ENCODE data around the gene AVEN. TPM values are rescaled to one million over a fixed set of nuclear protein-coding genes. Genes with fewer than 3 reads are reported as not detected.
A peak's percentile ranks its signal among the peaks of the same experiment; 100 is the strongest.

AVEN gene
- total and polyA plus RNA-seq, 2 experiments from 2014 or later, result 18.2 to 27.0 TPM

- H3K4me1 ChIP-seq (ENCODE audit: insufficient read depth), result no peaks in the 10 kb centered on the region
- no peak for DNase-seq
- peaks cover 5% of the 10 kb centered on the region; the same call in 1 of the 2 replicates for H4K20me1 ChIP-seq (ENCODE audit: insufficient read depth)
- no peaks in the 10 kb centered on the region for H3K27me3 ChIP-seq (replicated peaks; ENCODE audit: insufficient read depth)
- in situ Hi-C loops (cut with MboI), result loop anchor here (25.0 kb wide), 2 partner anchors 194 to 719 kb away; no protein-coding TSS in a partner anchor
- no peaks in the 10 kb centered on the region for H3K9me3 ChIP-seq (ENCODE audit: low read depth)
- H3K79me2 ChIP-seq (ENCODE audit: insufficient read depth), result peaks cover 14% of the 10 kb centered on the region
- H3F3A ChIP-seq (ENCODE audit: insufficient read depth), result no peaks in the 10 kb centered on the region
- H3K9me2 ChIP-seq (ENCODE audit: insufficient read depth), result no peaks in the 10 kb centered on the region
- WGBS, 2 experiments (ENCODE audit: low coverage in 1 of 2, low lambda C conversion rate in 2 of 2, missing lambda C conversion rate in 2 of 2), result 83 to 85% methylated on average over 10 of the region's 10 CpGs
- no peak overlapping the region for H3K4me3 ChIP-seq
- no peak overlapping the region for H2AFZ ChIP-seq
- H3K9ac ChIP-seq, result no peak overlapping the region
- H3K36me3 ChIP-seq (ENCODE audit: low read depth), result no peaks in the 10 kb centered on the region
- TF ChIP-seq EZH2 (IDR thresholded peaks at IDR 0.05; ENCODE audit: insufficient read depth, poor library complexity, severe bottlenecking), result no peak
- no peak for TF ChIP-seq EZH2phosphoT487 (IDR thresholded peaks at IDR 0.05; ENCODE audit: insufficient read depth, low read depth)
- H3K4me2 ChIP-seq (ENCODE audit: unreplicated experiment), result no peak overlapping the region
- H3K27ac ChIP-seq, result no peak overlapping the region
These were observed 83.1 kb downstream of the AVEN start for GRCh38 chr15:33955945-33956344.

GRCh38 chr15:33946152-33946551, 92.9 kb downstream of the AVEN start:
- Histone ChIP-seq H3K79me2 (ENCODE audit: insufficient read depth) (no peaks in the 10 kb centered on the region; the same call in 1 of the 2 replicates), H3K9me3 (ENCODE audit: low read depth) (no peaks in the 10 kb centered on the region), H3F3A (ENCODE audit: insufficient read depth) (no peaks in the 10 kb centered on the region), H3K9ac (no peak overlapping the region), H3K9me2 (ENCODE audit: insufficient read depth) (no peaks in the 10 kb centered on the region), H3K4me1 (ENCODE audit: insufficient read depth) (no peaks in the 10 kb centered on the region), H3K4me3 (no peak overlapping the region), H3K27ac (no peak overlapping the region), H3K4me2 (ENCODE audit: unreplicated experiment) (no peak overlapping the region), H3K27me3 (replicated peaks; ENCODE audit: insufficient read depth) (no peaks in the 10 kb centered on the region), H4K20me1 (ENCODE audit: insufficient read depth) (no peaks in the 10 kb centered on the region), H3K36me3 (ENCODE audit: low read depth) (no peaks in the 10 kb centered on the region), H2AFZ (no peak overlapping the region)
- WGBS, 2 experiments (ENCODE audit: low coverage in 1 of 2, low lambda C conversion rate in 2 of 2, missing lambda C conversion rate in 2 of 2), result 95 to 100% methylated on average over 1 of the region's 1 CpG
- TF ChIP-seq EZH2phosphoT487 (IDR thresholded peaks at IDR 0.05; ENCODE audit: insufficient read depth, low read depth) (no peak), EZH2 (IDR thresholded peaks at IDR 0.05; ENCODE audit: insufficient read depth, poor library complexity, severe bottlenecking) (no peak)
- DNase-seq, result no peak
- in situ Hi-C loops (cut with MboI), result no loop called here

GRCh38 chr15:33941279-33942063, 97.5 kb downstream of the AVEN start:
- Histone ChIP-seq H3K27ac (no peak overlapping the region), H3K4me3 (no peak overlapping the region), H3K4me1 (ENCODE audit: insufficient read depth) (no peaks in the 10 kb centered on the region), H3F3A (ENCODE audit: insufficient read depth) (no peaks in the 10 kb centered on the region), H2AFZ (no peak overlapping the region), H3K27me3 (replicated peaks; ENCODE audit: insufficient read depth) (no peaks in the 10 kb centered on the region), H4K20me1 (ENCODE audit: insufficient read depth) (no peaks in the 10 kb centered on the region), H3K4me2 (ENCODE audit: unreplicated experiment) (no peak overlapping the region), H3K9ac (no peak overlapping the region), H3K9me2 (ENCODE audit: insufficient read depth) (no peaks in the 10 kb centered on the region), H3K79me2 (ENCODE audit: insufficient read depth) (no peaks in the 10 kb centered on the region; the same call in 1 of the 2 replicates), H3K9me3 (ENCODE audit: low read depth) (no peaks in the 10 kb centered on the region), H3K36me3 (ENCODE audit: low read depth) (no peaks in the 10 kb centered on the region)
- no peak for DNase-seq
- in situ Hi-C loops (cut with MboI), result no loop called here
- no peak for TF ChIP-seq EZH2 (IDR thresholded peaks at IDR 0.05; ENCODE audit: insufficient read depth, poor library complexity, severe bottlenecking)
- TF ChIP-seq EZH2phosphoT487 (IDR thresholded peaks at IDR 0.05; ENCODE audit: insufficient read depth, low read depth), result no peak
- WGBS, 2 experiments (ENCODE audit: low coverage in 1 of 2, low lambda C conversion rate in 2 of 2, missing lambda C conversion rate in 2 of 2), result 67 to 78% methylated on average over 4 of the region's 4 CpGs

- no peaks in the 10 kb centered on the region; the same call in 1 of the 2 replicates for H3K79me2 ChIP-seq (ENCODE audit: insufficient read depth)
- TF ChIP-seq EZH2 (IDR thresholded peaks at IDR 0.05; ENCODE audit: insufficient read depth, poor library complexity, severe bottlenecking), result no peak
- no peak for TF ChIP-seq EZH2phosphoT487 (IDR thresholded peaks at IDR 0.05; ENCODE audit: insufficient read depth, low read depth)
- H3K9ac ChIP-seq, result no peak overlapping the region
- H2AFZ ChIP-seq, result no peak overlapping the region
- no peaks in the 10 kb centered on the region for H3K9me2 ChIP-seq (ENCODE audit: insufficient read depth)
- no peak overlapping the region for H3K27ac ChIP-seq
- in situ Hi-C loops (cut with MboI), result no loop called here
- peak overlapping the region; percentile 19 for H3K4me2 ChIP-seq (ENCODE audit: unreplicated experiment)
- no peaks in the 10 kb centered on the region; the same call in 1 of the 2 replicates for H3F3A ChIP-seq (ENCODE audit: insufficient read depth)
- no peaks in the 10 kb centered on the region for H3K27me3 ChIP-seq (replicated peaks; ENCODE audit: insufficient read depth)
- H3K4me3 ChIP-seq, result no peak overlapping the region
- no peaks in the 10 kb centered on the region for H4K20me1 ChIP-seq (ENCODE audit: insufficient read depth)
- no peaks in the 10 kb centered on the region for H3K36me3 ChIP-seq (ENCODE audit: low read depth)
- peak; percentile 61 for DNase-seq
- WGBS, 2 experiments (ENCODE audit: low coverage in 1 of 2, low lambda C conversion rate in 2 of 2, missing lambda C conversion rate in 2 of 2), result 11 to 14% methylated on average over 5 of the region's 5 CpGs
- H3K9me3 ChIP-seq (ENCODE audit: low read depth), result no peaks in the 10 kb centered on the region
- peaks cover 9% of the 10 kb centered on the region for H3K4me1 ChIP-seq (ENCODE audit: insufficient read depth)
These were observed 104.1 kb downstream of the AVEN start for GRCh38 chr15:33934921-33935320.

Data from GM23248 (cell line).